VCaP (cell line): ENCODE results near the gene SFT2D3.

Experiments used
- H3K27ac ChIP-seq: fragments of 450-650 bp; 2 replicates; pipeline ENCODE4 v1.5.1; 2017
- CTCF ChIP-seq: fragments of 450-650 bp; conservative IDR thresholded peaks from 2 replicates; pipeline ENCODE4 v1.5.1; 2017; ENCODE audit warnings: mild to moderate bottlenecking, moderate library complexity

Gene SFT2D3

GRCh38 chr2:127679680-127680361 is 21.5 kb upstream of the SFT2D3 start:
- no peak for TF ChIP-seq CTCF
- H3K27ac ChIP-seq = no peak overlapping the region

- no peak overlapping the region for H3K27ac ChIP-seq
- no peak for TF ChIP-seq CTCF
Observed at GRCh38 chr2:127680706-127681287, 20.5 kb upstream of the SFT2D3 start.

- no peak overlapping the region for H3K27ac ChIP-seq
Observed at GRCh38 chr2:127681288-127681804, 20.0 kb upstream of the SFT2D3 start.

GRCh38 chr2:127681976-127682857 is 19.1 kb upstream of the SFT2D3 start:
- TF ChIP-seq CTCF = no peak
- H3K27ac ChIP-seq = no peak overlapping the region

More at GRCh38 chr2:127681288-127681804, 20.0 kb upstream of the SFT2D3 start:
- no peak for TF ChIP-seq CTCF

- H3K27ac ChIP-seq = no peak overlapping the region
- no peak for TF ChIP-seq CTCF
Observed at GRCh38 chr2:127683056-127683455, 18.2 kb upstream of the SFT2D3 start.

- H3K27ac ChIP-seq = no peak overlapping the region
- no peak for TF ChIP-seq CTCF
Observed at GRCh38 chr2:127683757-127684156, 17.5 kb upstream of the SFT2D3 start.
